Measurements from ENCODE around the gene IGSF23. TPM values are rescaled to one million over a fixed set of nuclear protein-coding genes. Genes with fewer than 3 reads are reported as not detected.

The IGSF23 gene
- total RNA-seq, 4 donors from 2014 or later: not detected

- 85 to 94% methylated on average over 5 of the region's 5 CpGs for WGBS, 2 donors
- H3K27me3 ChIP-seq: no peaks in the 10 kb centered on the region
- H3K9me3 ChIP-seq: no peaks in the 10 kb centered on the region
Measured at GRCh38 chr19:44571830-44572580, 41.4 kb upstream of the IGSF23 start.

GRCh38 chr19:44572581-44572900 lies 40.8 kb upstream of the IGSF23 start:
- Histone ChIP-seq H3K27ac (no peak overlapping the region), H3K9me3 (peaks cover 0 to under 1% (median 0%) of the 10 kb centered on the region in 4 donors), H3K36me3 (no peaks in the 10 kb centered on the region), H3K4me3 (no peak overlapping the region), H3K4me1 (no peaks in the 10 kb centered on the region), H3K27me3 (no peaks in the 10 kb centered on the region)
- TF ChIP-seq EP300 (IDR thresholded peaks at IDR 0.05) (no peak), POLR2A (IDR thresholded peaks at IDR 0.05) (no peak), CTCF (IDR thresholded peaks at IDR 0.05) (no peak)
- WGBS, 2 donors: 55 to 69% methylated on average over 4 of the region's 4 CpGs
- no peak for DNase-seq (ENCODE audit: low spot score in 2 of 2)

More at GRCh38 chr19:44571830-44572580, 41.4 kb upstream of the IGSF23 start:
- no peak overlapping the region for H3K27ac ChIP-seq
- H3K4me1 ChIP-seq: no peaks in the 10 kb centered on the region
- no peaks in the 10 kb centered on the region for H3K36me3 ChIP-seq
- no peak for DNase-seq (ENCODE audit: low spot score in 2 of 2)
- no peak for TF ChIP-seq POLR2A (IDR thresholded peaks at IDR 0.05)
- no peak for TF ChIP-seq EP300 (IDR thresholded peaks at IDR 0.05)
- no peak for TF ChIP-seq CTCF (IDR thresholded peaks at IDR 0.05)
- no peak overlapping the region for H3K4me3 ChIP-seq

- no peaks in the 10 kb centered on the region for H3K36me3 ChIP-seq
- TF ChIP-seq CTCF (IDR thresholded peaks at IDR 0.05): no peak
- no peak for TF ChIP-seq EP300 (IDR thresholded peaks at IDR 0.05)
- TF ChIP-seq POLR2A (IDR thresholded peaks at IDR 0.05): no peak
- H3K9me3 ChIP-seq: peaks cover 0 to 4% (median 0%) of the 10 kb centered on the region in 4 donors
- 92 to 93% methylated on average over 4 of the region's 4 CpGs for WGBS, 2 donors
- H3K4me1 ChIP-seq: no peaks in the 10 kb centered on the region
- no peak overlapping the region for H3K4me3 ChIP-seq
- no peak for DNase-seq (ENCODE audit: low spot score in 2 of 2)
- no peak overlapping the region for H3K27ac ChIP-seq
- no peaks in the 10 kb centered on the region for H3K27me3 ChIP-seq
Measured at GRCh38 chr19:44573183-44573582, 40.2 kb upstream of the IGSF23 start.

GRCh38 chr19:44573627-44574026 lies 39.7 kb upstream of the IGSF23 start:
- H3K4me1 ChIP-seq: no peaks in the 10 kb centered on the region
- 44 to 46% methylated on average over 4 of the region's 4 CpGs for WGBS, 2 donors
- H3K27me3 ChIP-seq: no peaks in the 10 kb centered on the region
- no peak for DNase-seq (ENCODE audit: low spot score in 2 of 2)
- peaks cover 0 to 8% (median 0%) of the 10 kb centered on the region in 4 donors for H3K9me3 ChIP-seq
- no peak overlapping the region for H3K4me3 ChIP-seq
- no peak overlapping the region for H3K27ac ChIP-seq
- TF ChIP-seq CTCF (IDR thresholded peaks at IDR 0.05): no peak
- no peak for TF ChIP-seq POLR2A (IDR thresholded peaks at IDR 0.05)
- no peak for TF ChIP-seq EP300 (IDR thresholded peaks at IDR 0.05)
- no peaks in the 10 kb centered on the region for H3K36me3 ChIP-seq

- H3K9me3 ChIP-seq: peaks cover 0 to 14% (median 0%) of the 10 kb centered on the region in 4 donors
- no peaks in the 10 kb centered on the region for H3K4me1 ChIP-seq
- H3K4me3 ChIP-seq: no peak overlapping the region
- no peaks in the 10 kb centered on the region for H3K36me3 ChIP-seq
- H3K27me3 ChIP-seq: no peaks in the 10 kb centered on the region
- DNase-seq (ENCODE audit: low spot score in 2 of 2): no peak
- H3K27ac ChIP-seq: no peak overlapping the region
- 83% methylated on average over 8 of the region's 8 CpGs for WGBS, 2 donors
- TF ChIP-seq POLR2A (IDR thresholded peaks at IDR 0.05) (no peak), CTCF (IDR thresholded peaks at IDR 0.05) (no peak), EP300 (IDR thresholded peaks at IDR 0.05) (no peak)
Measured at GRCh38 chr19:44574186-44574950, 39.0 kb upstream of the IGSF23 start.

Measured in tibial nerve (tissue), 4 donors.